GM12878 (cell line): ENCODE data around the gene TCF7L2. TPM values are rescaled to one million over a fixed set of nuclear protein-coding genes. Genes with fewer than 3 reads are reported as not detected.

Source experiments
- ATAC-seq: fragments of 200-7000 bp; cut with Tn5 transposase; 3 replicates; pipeline ENCODE4 v1.9.1; 2020; ENCODE audit warnings: mild to moderate bottlenecking, moderate library complexity
- BruUV-seq: library from RNA; stranded (reverse); fragments of 400-500 nt; replicated peaks from 2 replicates; lab custom pipeline; 2021; lab: Mats Ljungman, UMichigan
- CTCF ChIA-PET: fragments of 300-600 bp; sonication (Branson Sonifier 250); formaldehyde crosslinking; extraction: SDS; loops from one replicate; lab custom pipeline; 2021; ENCODE audit warnings: inconsistent platforms; lab: Yijun Ruan, JAX
- POLR2A ChIA-PET: fragments of 350-600 bp; formaldehyde crosslinking; extraction: SDS; loops from one replicate; lab custom pipeline; 2021; ENCODE audit warnings: inconsistent platforms; lab: Charles Lee
- RAD21 ChIA-PET: fragments of 300-600 bp; sonication (Branson Sonifier 250); formaldehyde crosslinking; loops from one replicate; lab custom pipeline; 2023; ENCODE audit warnings: antibody characterized with exemption; ENCODE audit not compliant: unreplicated experiment; lab: Charles Lee
- SMC1A ChIA-PET: fragments of 300-600 bp; sonication (Branson Sonifier 250); formaldehyde crosslinking; loops from one replicate; lab custom pipeline; 2023; ENCODE audit not compliant: unreplicated experiment, uncharacterized antibody; lab: Charles Lee
- DNase-seq: peaks from one replicate; pipeline ENCODE4 v3.0.0-alpha.2; 2011; ENCODE audit warnings: low read depth, low spot score
- FAIRE-seq: peaks from 3 replicates; lab custom pipeline; 2011; peaks lifted over from hg19 to GRCh38; lab: Jason Lieb, UNC
- H2AFZ ChIP-seq: 2 replicates; pipeline ENCODE4 v1.6.0; 2011; ENCODE audit warnings: low read depth, low read length, control low read depth; ENCODE audit not compliant: control insufficient read depth
- H3K27ac ChIP-seq: 2 replicates; pipeline ENCODE4 v1.5.1; 2011; ENCODE audit warnings: control low read depth; ENCODE audit not compliant: control insufficient read depth, insufficient read depth
- H3K27me3 ChIP-seq, 2 experiments: replicated peaks in 1 of 2; 2 replicates each; pipeline versions ENCODE4 v1.6.0 to v1.6.1; 2011; ENCODE audit warnings: low read length in 1 of 2; ENCODE audit not compliant: control insufficient read depth in 2 of 2, insufficient read depth in 2 of 2
- H3K36me3 ChIP-seq, 2 experiments: 2 replicates each; pipeline ENCODE4 v1.5.1; 2011; ENCODE audit warnings: low read length in 1 of 2; ENCODE audit not compliant: control insufficient read depth in 2 of 2, insufficient read depth in 2 of 2
- H3K4me1 ChIP-seq: 2 replicates; pipeline ENCODE4 v1.6.1; 2011; ENCODE audit warnings: mild to moderate bottlenecking, low read length, moderate library complexity, mixed read lengths; ENCODE audit not compliant: control insufficient read depth, insufficient read depth
- H3K4me2 ChIP-seq: 2 replicates; pipeline ENCODE4 v1.6.0; 2011; ENCODE audit warnings: control low read depth; ENCODE audit not compliant: control insufficient read depth, insufficient read depth
- H3K4me3 ChIP-seq: fragments of 200-600 bp; sonication (generic); 2 replicates; pipeline ENCODE4 v1.5.1; 2016
- H3K79me2 ChIP-seq: 2 replicates; pipeline ENCODE4 v1.6.0; 2011; ENCODE audit warnings: low read length; ENCODE audit not compliant: control insufficient read depth, insufficient read depth
- H3K9ac ChIP-seq: 2 replicates; pipeline ENCODE4 v1.8.0; 2011; ENCODE audit warnings: low read length, control low read depth, mixed read lengths; ENCODE audit not compliant: control insufficient read depth, insufficient read depth
- H3K9me3 ChIP-seq: replicated peaks from 3 replicates; pipeline ENCODE4 v1.5.1; 2011; ENCODE audit warnings: mild to moderate bottlenecking, low read length; ENCODE audit not compliant: control insufficient read depth, insufficient read depth
- H4K20me1 ChIP-seq: 2 replicates; pipeline ENCODE4 v1.6.0; 2011; ENCODE audit not compliant: control insufficient read depth, insufficient read depth
- EED ChIP-seq: sonication (generic); IDR thresholded peaks from 2 replicates; pipeline ENCODE4 v1.6.1; 2016; ENCODE audit warnings: antibody characterized with exemption, low read depth
- ESRRA ChIP-seq: IDR thresholded peaks from 2 replicates; pipeline ENCODE4 v1.6.1; 2012; ENCODE audit warnings: mild to moderate bottlenecking, low read length, improper control_type of control experiment
- NR2C2 ChIP-seq: IDR thresholded peaks from 2 replicates; pipeline ENCODE4 v1.6.1; 2011; ENCODE audit warnings: borderline replicate concordance, low read depth; ENCODE audit not compliant: control insufficient read depth, insufficient read length
- RAD51 ChIP-seq: fragments of 450-650 bp; IDR thresholded peaks from 2 replicates; pipeline ENCODE4 v1.6.1; 2016; ENCODE audit warnings: moderate library complexity, mild to moderate bottlenecking, inconsistent platforms
- RB1 ChIP-seq: fragments of 450-650 bp; formaldehyde crosslinking; IDR thresholded peaks from 2 replicates; pipeline ENCODE4 v1.6.1; 2017; ENCODE audit warnings: mild to moderate bottlenecking, borderline replicate concordance
- RELA ChIP-seq: fragments of 450-650 bp; IDR thresholded peaks from 2 replicates; pipeline ENCODE4 v1.8.0; 2014; ENCODE audit warnings: borderline replicate concordance; ENCODE audit not compliant: partially characterized antibody
- SIN3A ChIP-seq: IDR thresholded peaks from 2 replicates; pipeline ENCODE4 v1.6.1; 2012; ENCODE audit warnings: low read depth, low read length, improper control_type of control experiment
- SMAD1 ChIP-seq: fragments of 450-650 bp; IDR thresholded peaks from 2 replicates; pipeline ENCODE4 v1.6.1; 2018; ENCODE audit warnings: mild to moderate bottlenecking, low read depth; ENCODE audit not compliant: partially characterized antibody
- SP1 ChIP-seq: IDR thresholded peaks from one replicate; pipeline ENCODE4 v1.6.1; 2011; ENCODE audit warnings: low read depth, low read length
- SUZ12 ChIP-seq: fragments of 200-600 bp; sonication (generic); IDR thresholded peaks from one replicate; pipeline ENCODE4 v1.6.1; 2018; ENCODE audit warnings: antibody characterized with exemption, mild to moderate bottlenecking; ENCODE audit not compliant: unreplicated experiment
- ZBED1 ChIP-seq: IDR thresholded peaks from 2 replicates; pipeline ENCODE4 v1.6.1; 2016; ENCODE audit warnings: borderline replicate concordance
- WGBS: methylation state at CpG from one replicate; pipeline ENCODE4 v1.1.6; 2016; ENCODE audit warnings: low lambda C conversion rate; ENCODE audit not compliant: insufficient replicate concordance, insufficient coverage; ENCODE audit errors: missing lambda C conversion rate; 5-methylcytosine and 5-hydroxymethylcytosine counted together
- in situ Hi-C: fragments of 300-500 bp; cut with MboI; formaldehyde crosslinking; loops from 9 replicates; pipeline ENCODE4 v1.14.3; 2018; ENCODE audit warnings: mixed read lengths
- intact Hi-C: fragments of 100-400 bp; cut with micrococcal nuclease; formaldehyde crosslinking; loops from one replicate; pipeline ENCODE4 v1.14.2; 2022; ENCODE audit not compliant: unreplicated experiment
- polyA plus RNA-seq, 11 experiments: library from polyadenylated mRNA; depleted of rRNA in 4 of 11; unstranded in 6 of 11; stranded (reverse) in 5 of 11; fragments of >200 nt; fragmentation: Nextera tagmentation in 4 of 11; fragmentation: Illumina TruSeq in 1 of 11; extraction: Ambion mirVana in 4 of 11; extraction: Trizol in 1 of 11; gene quantifications; 1 replicate in 1 of 11; 2 replicates in 10 of 11; pipeline versions ENCODE4 v1.2.1 to v1.2.3, GENCODE V29; 2011 to 2016; ENCODE audit warnings: inconsistent platforms in 2 of 11, missing spikeins in 2 of 11, low read depth in 1 of 11
- total RNA-seq, 4 experiments: library from RNA; depleted of rRNA in 3 of 4; stranded (reverse); fragments of >200 nt in 3 of 4; fragmentation: Illumina TruSeq in 1 of 4; extraction: Trizol in 1 of 4; gene quantifications; 2 replicates each; pipeline versions ENCODE4 v1.2.1 to v1.2.3, GENCODE V29; 2013 to 2021
- TF ChIP-seq, protein P1 (sequence below): fragments of 450-650 bp; formaldehyde crosslinking; IDR thresholded peaks from 2 replicates; pipeline ENCODE4 v1.4.0; 2022; ENCODE audit warnings: mild to moderate bottlenecking, moderate library complexity
- TF ChIP-seq, protein P2 (sequence below): fragments of 450-650 bp; formaldehyde crosslinking; IDR thresholded peaks from 2 replicates; pipeline ENCODE4 v1.5.0; 2022; ENCODE audit warnings: mild to moderate bottlenecking, missing genetic modification characterization

The TCF7L2 gene
- total and polyA plus RNA-seq, 10 of the 15 experiments (the other 5 are each of a cell fraction or from before 2014, with no cell fraction given) = 0.02 to 1.1 (median 0.35) TPM; not detected in 4

- WGBS = 77% methylated on average over 15 of the region's 15 CpGs
- Histone ChIP-seq H3K9ac (no peak overlapping the region), H3K27me3 (no peaks in the 10 kb centered on the region), H3K27ac (no peak overlapping the region), H2AFZ (no peak overlapping the region), H3K79me2 (no peaks in the 10 kb centered on the region), H3K4me3 (no peak overlapping the region), H3K36me3 (no peaks in the 10 kb centered on the region), H3K9me3 (no peaks in the 10 kb centered on the region), H4K20me1 (no peaks in the 10 kb centered on the region), H3K4me2 (no peak overlapping the region), H3K4me1 (no peaks in the 10 kb centered on the region)
- ChIA-PET POLR2A (no interaction called here), RAD21 (no interaction called here), SMC1A (no interaction called here), CTCF (no interaction called here)
- ATAC-seq (no peak), FAIRE-seq (no peak), DNase-seq (no peak)
- TF ChIP-seq SP1 = no peak
- no TSS peak for BruUV-seq
- intact Hi-C loops = no loop called here
- in situ Hi-C loops = no loop called here
Measured at GRCh38 chr10:113118882-113119281, 168.8 kb downstream of the TCF7L2 start.

GRCh38 chr10:113119801-113120200 lies 169.8 kb downstream of the TCF7L2 start:
- SMC1A ChIA-PET = no interaction called here
- Histone ChIP-seq H3K79me2 (no peaks in the 10 kb centered on the region), H3K36me3 (no peaks in the 10 kb centered on the region), H3K27ac (no peak overlapping the region), H3K9ac (no peak overlapping the region), H4K20me1 (no peaks in the 10 kb centered on the region), H3K9me3 (no peaks in the 10 kb centered on the region), H2AFZ (no peak overlapping the region), H3K27me3 (no peaks in the 10 kb centered on the region), H3K4me1 (no peaks in the 10 kb centered on the region), H3K4me3 (no peak overlapping the region), H3K4me2 (no peak overlapping the region)
- no peak for DNase-seq
- intact Hi-C loops = no loop called here
- WGBS = 74% methylated on average over 14 of the region's 14 CpGs
- in situ Hi-C loops = no loop called here
- POLR2A ChIA-PET = no interaction called here
- no TSS peak for BruUV-seq
- FAIRE-seq = no peak
- ATAC-seq = no peak
- CTCF ChIA-PET = no interaction called here
- RAD21 ChIA-PET = no interaction called here
- TF ChIP-seq SMAD1 (no peak), RAD51 (no peak), RB1 (no peak), ESRRA (no peak), SIN3A (no peak), NR2C2 (no peak), SUZ12 (no peak), ZBED1 (no peak), EED (no peak), RELA (no peak)
- TF ChIP-seq, protein P1, sequence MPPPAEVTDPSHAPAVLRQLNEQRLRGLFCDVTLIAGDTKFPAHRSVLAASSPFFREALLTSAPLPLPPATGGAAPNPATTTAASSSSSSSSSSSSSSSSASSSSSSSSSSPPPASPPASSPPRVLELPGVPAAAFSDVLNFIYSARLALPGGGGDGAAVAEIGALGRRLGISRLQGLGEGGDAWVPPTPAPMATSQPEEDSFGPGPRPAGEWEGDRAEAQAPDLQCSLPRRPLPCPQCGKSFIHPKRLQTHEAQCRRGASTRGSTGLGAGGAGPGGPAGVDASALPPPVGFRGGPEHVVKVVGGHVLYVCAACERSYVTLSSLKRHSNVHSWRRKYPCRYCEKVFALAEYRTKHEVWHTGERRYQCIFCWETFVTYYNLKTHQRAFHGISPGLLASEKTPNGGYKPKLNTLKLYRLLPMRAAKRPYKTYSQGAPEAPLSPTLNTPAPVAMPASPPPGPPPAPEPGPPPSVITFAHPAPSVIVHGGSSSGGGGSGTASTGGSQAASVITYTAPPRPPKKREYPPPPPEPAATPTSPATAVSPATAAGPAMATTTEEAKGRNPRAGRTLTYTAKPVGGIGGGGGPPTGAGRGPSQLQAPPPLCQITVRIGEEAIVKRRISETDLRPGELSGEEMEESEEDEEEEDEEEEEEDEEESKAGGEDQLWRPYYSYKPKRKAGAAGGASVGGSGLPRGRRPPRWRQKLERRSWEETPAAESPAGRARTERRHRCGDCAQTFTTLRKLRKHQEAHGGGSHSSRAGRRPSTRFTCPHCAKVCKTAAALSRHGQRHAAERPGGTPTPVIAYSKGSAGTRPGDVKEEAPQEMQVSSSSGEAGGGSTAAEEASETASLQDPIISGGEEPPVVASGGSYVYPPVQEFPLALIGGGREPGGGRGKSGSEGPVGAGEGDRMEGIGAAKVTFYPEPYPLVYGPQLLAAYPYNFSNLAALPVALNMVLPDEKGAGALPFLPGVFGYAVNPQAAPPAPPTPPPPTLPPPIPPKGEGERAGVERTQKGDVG (CRISPR knock-in tag) = no peak
- TF ChIP-seq, protein P2, sequence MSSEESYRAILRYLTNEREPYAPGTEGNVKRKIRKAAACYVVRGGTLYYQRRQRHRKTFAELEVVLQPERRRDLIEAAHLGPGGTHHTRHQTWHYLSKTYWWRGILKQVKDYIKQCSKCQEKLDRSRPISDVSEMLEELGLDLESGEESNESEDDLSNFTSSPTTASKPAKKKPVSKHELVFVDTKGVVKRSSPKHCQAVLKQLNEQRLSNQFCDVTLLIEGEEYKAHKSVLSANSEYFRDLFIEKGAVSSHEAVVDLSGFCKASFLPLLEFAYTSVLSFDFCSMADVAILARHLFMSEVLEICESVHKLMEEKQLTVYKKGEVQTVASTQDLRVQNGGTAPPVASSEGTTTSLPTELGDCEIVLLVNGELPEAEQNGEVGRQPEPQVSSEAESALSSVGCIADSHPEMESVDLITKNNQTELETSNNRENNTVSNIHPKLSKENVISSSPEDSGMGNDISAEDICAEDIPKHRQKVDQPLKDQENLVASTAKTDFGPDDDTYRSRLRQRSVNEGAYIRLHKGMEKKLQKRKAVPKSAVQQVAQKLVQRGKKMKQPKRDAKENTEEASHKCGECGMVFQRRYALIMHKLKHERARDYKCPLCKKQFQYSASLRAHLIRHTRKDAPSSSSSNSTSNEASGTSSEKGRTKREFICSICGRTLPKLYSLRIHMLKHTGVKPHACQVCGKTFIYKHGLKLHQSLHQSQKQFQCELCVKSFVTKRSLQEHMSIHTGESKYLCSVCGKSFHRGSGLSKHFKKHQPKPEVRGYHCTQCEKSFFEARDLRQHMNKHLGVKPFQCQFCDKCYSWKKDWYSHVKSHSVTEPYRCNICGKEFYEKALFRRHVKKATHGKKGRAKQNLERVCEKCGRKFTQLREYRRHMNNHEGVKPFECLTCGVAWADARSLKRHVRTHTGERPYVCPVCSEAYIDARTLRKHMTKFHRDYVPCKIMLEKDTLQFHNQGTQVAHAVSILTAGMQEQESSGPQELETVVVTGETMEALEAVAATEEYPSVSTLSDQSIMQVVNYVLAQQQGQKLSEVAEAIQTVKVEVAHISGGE = no peak
